Measurements from ENCODE around the gene DNAI4.
"Not testable (repeated sequence)": the region's sequence is repeated elsewhere in the genome, so short reads cannot be mapped to it uniquely, and the experiment has no call there.

The DNAI4 gene

GRCh38 chr1:66788231-66788939 is 136.3 kb downstream of the DNAI4 start:
- H3K4me3 ChIP-seq (ENCODE audit: low read length) = peak overlapping the region; percentile 54
- H3K9me3 ChIP-seq (ENCODE audit: insufficient read depth, low read length) = no peaks in the 10 kb centered on the region
- no peak overlapping the region for H2AFZ ChIP-seq (ENCODE audit: low read depth, low read length)
- no peaks in the 10 kb centered on the region for H3K36me3 ChIP-seq (replicated peaks; ENCODE audit: low read depth, low read length)
- no peak overlapping the region for H3K27ac ChIP-seq (ENCODE audit: low read length)
- H3K4me2 ChIP-seq (ENCODE audit: low read length) = peak overlapping the region; percentile 71
- H3K79me2 ChIP-seq (ENCODE audit: low read length) = no peaks in the 10 kb centered on the region
- no peaks in the 10 kb centered on the region for H3K27me3 ChIP-seq (ENCODE audit: low read depth, low read length)
- TF ChIP-seq CTCF (IDR thresholded peaks at IDR 0.05; ENCODE audit: low read depth, low read length) (no peak), EZH2phosphoT487 (IDR thresholded peaks at IDR 0.05; ENCODE audit: low read depth) (no peak)
- no peaks in the 10 kb centered on the region for H4K20me1 ChIP-seq (ENCODE audit: insufficient read depth, low read length)
- peaks cover 11% of the 10 kb centered on the region for H3K4me1 ChIP-seq (ENCODE audit: low read length)
- no peak overlapping the region for H3K9ac ChIP-seq (ENCODE audit: low read length)

- Histone ChIP-seq H4K20me1 (ENCODE audit: insufficient read depth, low read length) (no peaks in the 10 kb centered on the region), H3K36me3 (replicated peaks; ENCODE audit: low read depth, low read length) (no peaks in the 10 kb centered on the region)
Measured at GRCh38 chr1:66787641-66788040, 137.0 kb downstream of the DNAI4 start.

DNA sequence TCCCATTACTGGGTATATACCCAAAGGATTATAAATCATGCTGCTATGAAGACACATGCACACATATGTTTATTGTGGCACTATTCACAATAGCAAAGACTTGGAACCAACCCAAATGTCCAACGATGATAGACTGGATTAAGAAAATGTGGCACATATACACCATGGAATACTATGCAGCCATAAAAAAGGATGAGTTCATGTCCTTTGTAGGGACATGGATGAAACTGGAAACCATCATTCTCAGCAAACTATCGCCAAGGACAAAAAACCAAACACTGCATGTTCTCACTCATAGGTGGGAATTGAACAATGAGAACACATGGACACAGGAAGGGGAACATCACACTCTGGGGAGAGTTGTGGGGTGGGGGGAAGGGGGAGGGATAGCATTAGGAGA is 138.9 kb downstream of the DNAI4 start:
- peaks cover 11% of the 10 kb centered on the region for H3K4me1 ChIP-seq (ENCODE audit: low read length)
- H3K4me3 ChIP-seq (ENCODE audit: low read length); H3K9me3 ChIP-seq (ENCODE audit: insufficient read depth, low read length); H3K4me2 ChIP-seq (ENCODE audit: low read length); H3K79me2 ChIP-seq (ENCODE audit: low read length); H3K9ac ChIP-seq (ENCODE audit: low read length); H3K27me3 ChIP-seq (ENCODE audit: low read depth, low read length); H2AFZ ChIP-seq (ENCODE audit: low read depth, low read length); H3K27ac ChIP-seq (ENCODE audit: low read length); H4K20me1 ChIP-seq (ENCODE audit: insufficient read depth, low read length); H3K36me3 ChIP-seq (replicated peaks; ENCODE audit: low read depth, low read length): not testable (repeated sequence)

More at GRCh38 chr1:66787641-66788040, 137.0 kb downstream of the DNAI4 start:
- H3K4me3 ChIP-seq (ENCODE audit: low read length) = peak overlapping the region; percentile 54
- peak overlapping the region; percentile 71 for H3K4me2 ChIP-seq (ENCODE audit: low read length)
- H3K9me3 ChIP-seq (ENCODE audit: insufficient read depth, low read length) = no peaks in the 10 kb centered on the region
- H3K79me2 ChIP-seq (ENCODE audit: low read length) = no peaks in the 10 kb centered on the region
- H3K27me3 ChIP-seq (ENCODE audit: low read depth, low read length) = no peaks in the 10 kb centered on the region
- H3K4me1 ChIP-seq (ENCODE audit: low read length) = peaks cover 11% of the 10 kb centered on the region
- no peak overlapping the region for H2AFZ ChIP-seq (ENCODE audit: low read depth, low read length)
- H3K27ac ChIP-seq (ENCODE audit: low read length) = no peak overlapping the region
- H3K9ac ChIP-seq (ENCODE audit: low read length) = no peak overlapping the region
- no peak for TF ChIP-seq EZH2phosphoT487 (IDR thresholded peaks at IDR 0.05; ENCODE audit: low read depth)

- Histone ChIP-seq H3K9me3 (ENCODE audit: insufficient read depth, low read length) (no peaks in the 10 kb centered on the region), H3K4me2 (ENCODE audit: low read length) (no peak overlapping the region), H3K27me3 (ENCODE audit: low read depth, low read length) (no peaks in the 10 kb centered on the region), H2AFZ (ENCODE audit: low read depth, low read length) (no peak overlapping the region), H3K36me3 (replicated peaks; ENCODE audit: low read depth, low read length) (no peaks in the 10 kb centered on the region), H3K79me2 (ENCODE audit: low read length) (no peaks in the 10 kb centered on the region), H4K20me1 (ENCODE audit: insufficient read depth, low read length) (no peaks in the 10 kb centered on the region), H3K4me3 (ENCODE audit: low read length) (no peak overlapping the region), H3K9ac (ENCODE audit: low read length) (no peak overlapping the region), H3K27ac (ENCODE audit: low read length) (no peak overlapping the region), H3K4me1 (ENCODE audit: low read length) (no peaks in the 10 kb centered on the region)
- no peak for TF ChIP-seq CTCF (IDR thresholded peaks at IDR 0.05; ENCODE audit: low read depth, low read length)
- no peak for TF ChIP-seq EZH2phosphoT487 (IDR thresholded peaks at IDR 0.05; ENCODE audit: low read depth)
Measured at GRCh38 chr1:66779475-66780078, 145.1 kb downstream of the DNAI4 start.

DNA sequence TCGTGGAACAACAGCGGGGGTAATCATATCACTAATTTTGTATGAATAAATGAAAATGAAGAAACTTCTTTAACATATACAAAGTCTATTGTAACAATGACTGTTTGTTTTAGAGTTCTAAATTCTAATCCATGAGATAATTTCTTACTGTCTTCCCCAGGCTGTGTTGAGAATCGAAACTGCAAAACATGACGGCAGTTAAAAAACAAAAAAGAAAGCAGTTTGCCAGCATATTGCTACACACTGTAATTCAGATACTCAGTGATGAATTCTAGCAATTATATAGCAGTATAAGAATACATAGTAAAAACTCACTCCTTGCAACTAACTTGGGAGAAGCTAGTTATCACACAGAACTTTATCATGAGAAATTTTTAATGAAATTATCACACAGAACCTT is 145.7 kb downstream of the DNAI4 start:
- H4K20me1 ChIP-seq (ENCODE audit: insufficient read depth, low read length) = no peaks in the 10 kb centered on the region
- H3K9ac ChIP-seq (ENCODE audit: low read length) = no peak overlapping the region
- no peaks in the 10 kb centered on the region for H3K9me3 ChIP-seq (ENCODE audit: insufficient read depth, low read length)
- no peak overlapping the region for H2AFZ ChIP-seq (ENCODE audit: low read depth, low read length)
- no peaks in the 10 kb centered on the region for H3K4me1 ChIP-seq (ENCODE audit: low read length)
- H3K36me3 ChIP-seq (replicated peaks; ENCODE audit: low read depth, low read length) = no peaks in the 10 kb centered on the region
- H3K4me3 ChIP-seq (ENCODE audit: low read length) = no peak overlapping the region
- no peaks in the 10 kb centered on the region for H3K27me3 ChIP-seq (ENCODE audit: low read depth, low read length)
- TF ChIP-seq CTCF (IDR thresholded peaks at IDR 0.05; ENCODE audit: low read depth, low read length) (no peak), EZH2phosphoT487 (IDR thresholded peaks at IDR 0.05; ENCODE audit: low read depth) (no peak)
- H3K79me2 ChIP-seq (ENCODE audit: low read length) = no peaks in the 10 kb centered on the region
- H3K4me2 ChIP-seq (ENCODE audit: low read length) = no peak overlapping the region
- no peak overlapping the region for H3K27ac ChIP-seq (ENCODE audit: low read length)

Data from OCI-LY3 (cell line).